GM15510 (cell line): ENCODE data around the gene LIN28B.

Experiments
- POLR2A ChIP-seq: IDR thresholded peaks from 3 replicates; pipeline ENCODE4 v1.6.1; 2011; ENCODE audit warnings: borderline replicate concordance; ENCODE audit not compliant: insufficient read length; ENCODE audit errors: extremely low read depth

The LIN28B gene

DNA sequence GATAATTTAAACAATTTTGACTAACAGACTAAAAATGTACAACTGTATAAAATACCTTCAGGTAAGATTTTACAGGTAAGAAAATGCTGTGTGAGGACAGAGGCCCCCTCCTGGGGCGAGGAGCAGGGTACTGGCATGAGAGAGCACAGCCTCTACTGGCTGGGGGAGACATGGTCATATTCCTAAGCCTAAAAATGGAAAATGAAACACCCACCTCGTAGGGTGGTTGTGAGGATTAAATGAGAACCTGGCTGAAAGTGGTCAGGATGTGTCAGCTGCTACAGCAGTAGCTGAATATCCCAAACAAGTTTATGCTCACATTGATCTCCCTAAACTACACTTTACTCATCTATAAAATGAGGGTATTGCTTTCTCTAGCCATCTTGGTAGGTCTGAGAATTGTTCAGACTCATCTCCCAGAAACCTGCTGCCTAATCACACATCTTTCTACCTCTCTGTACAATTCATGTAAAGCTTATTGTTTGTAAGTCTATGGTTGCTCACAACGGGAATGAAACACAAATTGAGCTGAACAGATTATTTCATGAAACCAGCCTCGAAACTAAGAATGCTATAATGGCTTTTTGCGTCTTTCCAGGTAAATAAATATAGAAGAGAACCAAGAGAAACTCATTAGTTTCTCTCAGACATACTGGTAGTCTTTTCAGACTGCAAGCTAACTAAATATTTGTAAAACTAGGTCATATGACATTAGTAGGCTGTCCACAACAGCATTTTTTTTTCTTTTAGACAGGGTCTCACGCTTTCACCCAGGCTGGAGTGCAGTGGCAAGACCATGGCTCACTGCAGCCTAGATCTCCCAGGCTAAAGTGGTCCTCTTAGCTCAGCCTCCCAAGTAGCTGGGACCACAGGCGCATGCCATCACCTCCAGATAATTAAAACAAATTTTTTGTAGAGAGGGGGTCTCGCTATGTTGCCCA, 153.3 kb downstream of the LIN28B start:
- no peak for TF ChIP-seq POLR2A

DNA sequence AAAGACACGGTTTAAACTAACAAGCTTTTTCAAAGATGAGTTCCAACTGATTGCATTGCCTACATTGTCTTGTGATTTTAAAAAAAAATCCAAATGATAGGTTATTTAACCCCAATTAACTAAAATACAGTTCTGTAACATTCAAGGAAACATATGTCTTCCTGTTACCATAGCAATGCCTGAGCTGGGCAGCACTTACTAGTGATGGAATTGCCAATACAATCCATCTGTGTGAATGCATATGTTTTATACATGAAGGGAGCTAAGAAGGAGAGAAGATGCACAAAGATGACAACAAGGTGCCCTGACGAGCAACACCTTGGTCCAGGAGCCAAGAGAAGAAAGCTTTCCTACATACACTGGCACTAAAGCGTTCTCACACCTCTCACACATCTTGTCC, 154.2 kb downstream of the LIN28B start:
- no peak for TF ChIP-seq POLR2A

DNA sequence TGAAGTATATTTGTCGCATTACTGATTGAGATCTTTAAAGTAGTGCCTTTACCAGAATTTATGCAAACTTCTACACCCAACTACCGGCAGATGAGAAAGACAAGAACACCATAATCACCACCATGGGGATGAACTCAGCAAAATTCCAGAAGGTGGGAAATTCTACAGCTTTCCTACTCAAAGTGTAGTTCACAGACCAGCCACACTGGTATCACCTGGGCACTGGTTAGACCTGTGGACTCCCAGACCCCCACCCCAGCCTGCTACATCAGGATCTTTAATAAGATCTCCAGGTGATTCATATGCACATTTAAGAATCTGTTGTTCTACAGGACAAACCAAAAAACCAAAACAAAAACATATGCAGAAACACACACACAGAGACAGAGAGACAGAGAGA, 155.0 kb downstream of the LIN28B start:
- no peak for TF ChIP-seq POLR2A

DNA sequence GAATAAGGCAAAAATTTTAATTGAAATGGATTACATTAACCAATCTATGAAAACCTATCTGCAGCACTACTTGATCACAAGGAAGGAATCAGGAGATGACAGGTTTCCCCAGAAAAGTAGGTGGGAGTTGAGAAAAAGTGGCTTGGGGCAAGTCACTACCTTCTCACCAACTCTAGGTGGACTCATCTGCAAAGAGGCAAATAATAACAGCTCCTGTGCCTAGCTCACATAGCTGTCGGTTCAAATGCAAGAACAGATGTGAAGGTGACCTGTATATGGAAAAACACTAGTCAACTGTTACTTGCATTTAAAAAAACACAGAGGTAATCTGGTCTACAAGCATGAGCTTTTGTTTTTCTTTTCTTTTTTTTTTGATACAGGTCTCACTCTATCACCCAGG, 155.7 kb downstream of the LIN28B start:
- no peak for TF ChIP-seq POLR2A

DNA sequence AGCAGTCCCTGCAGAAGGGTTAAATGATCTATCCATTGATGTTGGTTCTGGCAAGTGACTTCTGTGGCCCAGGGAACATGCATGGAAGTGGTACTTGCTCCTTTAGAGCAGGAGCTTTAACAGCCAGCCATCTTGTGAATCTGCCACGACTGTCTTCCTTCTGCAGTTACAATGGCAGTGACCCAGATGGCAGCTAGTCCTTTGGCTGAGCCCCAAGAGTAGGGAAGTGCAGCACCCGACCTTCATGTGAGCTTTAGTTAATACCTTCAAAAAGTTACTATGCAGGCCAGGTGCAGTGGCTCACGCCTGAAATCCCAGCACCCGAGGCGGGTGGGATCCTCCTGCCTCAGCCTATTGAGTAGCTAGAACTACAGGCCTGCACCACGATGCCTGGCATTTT, 156.5 kb downstream of the LIN28B start:
- no peak for TF ChIP-seq POLR2A

DNA sequence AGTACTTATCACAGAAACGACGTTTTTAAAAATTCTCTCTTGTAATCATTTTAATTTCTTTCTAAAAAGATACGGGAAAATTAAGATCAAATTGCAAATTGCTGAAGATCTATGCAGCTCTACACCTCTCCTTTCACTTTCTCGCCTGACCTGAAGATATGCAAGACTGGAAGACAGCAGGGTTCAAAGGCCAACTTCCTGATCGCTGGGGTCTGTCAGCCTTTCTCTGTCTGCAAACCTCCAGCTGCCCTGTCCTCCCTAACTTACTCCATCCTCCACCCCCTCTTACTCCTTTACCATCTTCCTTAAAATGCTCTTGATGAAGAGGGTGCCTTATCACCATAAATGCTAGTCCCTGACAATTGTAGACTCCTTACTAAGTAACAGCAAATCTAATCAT, 159.2 kb downstream of the LIN28B start:
- no peak for TF ChIP-seq POLR2A

DNA sequence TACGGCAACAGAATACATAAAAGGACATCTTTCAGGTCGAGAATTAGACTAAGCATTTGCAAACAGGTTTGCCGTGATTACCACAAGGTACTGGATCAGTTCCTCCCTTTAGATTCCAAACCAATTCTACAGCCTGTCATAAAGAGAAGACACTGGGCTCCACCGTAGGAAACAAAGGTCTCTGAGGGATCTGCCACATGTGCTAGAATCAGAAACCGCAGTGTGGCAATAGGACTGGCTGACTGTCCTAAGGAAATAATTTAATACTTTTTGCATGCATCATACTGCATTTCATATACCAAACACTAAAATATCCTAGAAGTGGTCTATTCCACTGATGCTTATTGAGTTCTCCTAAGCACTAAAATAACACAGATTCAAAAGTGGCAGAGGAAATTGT, 163.7 kb downstream of the LIN28B start:
- no peak for TF ChIP-seq POLR2A

DNA sequence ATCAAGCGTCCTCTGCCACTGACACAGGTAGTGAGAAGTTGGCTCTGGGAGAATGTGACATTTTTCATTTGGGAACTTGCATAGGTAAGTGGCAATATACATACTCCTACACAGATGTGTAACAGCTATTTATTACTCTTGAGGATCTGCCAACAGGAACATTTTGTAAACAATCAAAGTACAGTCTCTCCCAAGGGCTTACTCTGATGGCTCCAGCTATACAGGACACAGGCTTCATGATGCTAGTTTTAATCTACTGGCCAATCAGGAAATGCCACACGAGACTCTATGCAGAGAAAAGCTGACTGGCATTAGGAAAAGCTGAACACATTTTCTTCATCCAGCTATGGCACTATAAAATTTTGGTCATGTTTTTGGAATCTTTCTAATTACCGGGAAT, 165.1 kb downstream of the LIN28B start:
- TF ChIP-seq POLR2A = no peak

DNA sequence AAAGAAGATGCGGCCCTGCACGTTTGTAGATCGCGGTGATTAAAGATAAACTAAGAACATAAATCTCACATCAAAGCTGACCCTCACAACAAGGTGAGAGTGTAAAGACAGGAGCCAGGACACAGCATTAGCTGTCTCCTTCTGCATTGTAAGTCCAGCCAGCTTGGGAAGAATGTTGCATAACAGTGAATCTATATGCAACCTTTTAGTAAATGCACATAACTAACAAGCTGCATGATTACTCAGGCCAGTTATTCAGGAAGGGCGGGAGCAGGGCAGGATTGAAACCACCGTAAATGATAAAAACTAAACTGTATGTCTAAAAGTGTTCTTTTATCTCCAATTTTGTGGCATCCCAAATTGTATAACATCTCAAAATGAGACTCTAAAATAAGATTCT, 165.8 kb downstream of the LIN28B start:
- TF ChIP-seq POLR2A = no peak
